ENCODE measurements around the gene ZP2. TPM values are rescaled to one million over a fixed set of nuclear protein-coding genes. Genes with fewer than 3 reads are reported as not detected.

Gene ZP2
- total RNA-seq, 1 experiment from 2014 or later, result not detected

- ChIA-PET POLR2A (no interaction called here), CTCF (no interaction called here), RAD21 (ENCODE audit: low non-redundant PET in 1 of 2, low total read pairs in 2 of 2, uncharacterized antibody in 2 of 2, unreplicated experiment in 2 of 2) (no interaction called here)
- no peaks in the 10 kb centered on the region for H3K9me3 ChIP-seq (ENCODE audit: control insufficient read depth in 1 of 2, insufficient read depth in 1 of 2, low read depth in 1 of 2, low read length in 2 of 2)
- DNase-seq (ENCODE audit: low read depth, low spot score) (no peak), ATAC-seq (no peak)
- intact Hi-C loops (cut with micrococcal nuclease), result no loop called here
- no peak overlapping the region for H3K4me3 ChIP-seq (replicated peaks in 1 of 2; ENCODE audit: low read depth in 1 of 2, low read length in 2 of 2)
- BruUV-seq (replicated peaks), result no TSS peak
- H3K9ac ChIP-seq (ENCODE audit: low read length), result no peak overlapping the region
- no peaks in the 10 kb centered on the region for H3K79me2 ChIP-seq (ENCODE audit: insufficient read depth, low read length)
- no peak overlapping the region for H3K27ac ChIP-seq (ENCODE audit: low read depth, low read length)
- no peaks in the 10 kb centered on the region for H3K9me2 ChIP-seq (ENCODE audit: insufficient read depth)
- no peak overlapping the region for H2AFZ ChIP-seq (ENCODE audit: low read depth, low read length, poor library complexity, severe bottlenecking)
- H3K4me1 ChIP-seq (ENCODE audit: control insufficient read depth in 1 of 2, insufficient read depth in 2 of 2, low read length in 2 of 2), result 0 out of 4 replicates have a peak, but pooled peaks cover 0 to 2% of the 10 kb centered on the region in 2 experiments
- H3K36me3 ChIP-seq (ENCODE audit: control insufficient read depth in 1 of 2, insufficient read depth in 2 of 2, low read length in 2 of 2), result no peaks in the 10 kb centered on the region
- H4K20me1 ChIP-seq (ENCODE audit: insufficient read depth), result no peaks in the 10 kb centered on the region
- H3K27me3 ChIP-seq (ENCODE audit: insufficient read depth, low read length), result peaks cover 8% of the 10 kb centered on the region; the same call in 1 of the 2 replicates
- no peak overlapping the region for H3K4me2 ChIP-seq (ENCODE audit: low read length)
- TF ChIP-seq REST (IDR thresholded peaks at IDR 0.05; ENCODE audit: low read depth) (no peak), JUND (IDR thresholded peaks at IDR 0.05) (no peak), SIN3A (IDR thresholded peaks at IDR 0.05; ENCODE audit: low read depth) (no peak)
Measured at GRCh38 chr16:21206550-21206949, 4.8 kb downstream of the ZP2 start.

GRCh38 chr16:21205303-21205702 is 6.1 kb downstream of the ZP2 start:
- H3K4me2 ChIP-seq (ENCODE audit: low read length), result no peak overlapping the region
- RAD21 ChIA-PET (ENCODE audit: low non-redundant PET in 1 of 2, low total read pairs in 2 of 2, uncharacterized antibody in 2 of 2, unreplicated experiment in 2 of 2), result no interaction called here
- BruUV-seq (replicated peaks), result no TSS peak
- H3K36me3 ChIP-seq (ENCODE audit: control insufficient read depth in 1 of 2, insufficient read depth in 2 of 2, low read length in 2 of 2), result no peaks in the 10 kb centered on the region
- peaks cover 8% of the 10 kb centered on the region; the same call in 1 of the 2 replicates for H3K27me3 ChIP-seq (ENCODE audit: insufficient read depth, low read length)
- intact Hi-C loops (cut with micrococcal nuclease), result no loop called here
- H3K79me2 ChIP-seq (ENCODE audit: insufficient read depth, low read length), result no peaks in the 10 kb centered on the region
- H3K9me3 ChIP-seq (ENCODE audit: control insufficient read depth in 1 of 2, insufficient read depth in 1 of 2, low read depth in 1 of 2, low read length in 2 of 2), result no peaks in the 10 kb centered on the region
- CTCF ChIA-PET, result interaction anchor here (0.6 kb wide), 1 partner anchor 17 kb away, joined by 3 read pairs; no protein-coding TSS in a partner anchor
- no peak for TF ChIP-seq MAX (IDR thresholded peaks at IDR 0.05)
- 0 out of 4 replicates have a peak, but pooled peaks cover 0 to 2% of the 10 kb centered on the region in 2 experiments for H3K4me1 ChIP-seq (ENCODE audit: control insufficient read depth in 1 of 2, insufficient read depth in 2 of 2, low read length in 2 of 2)
- H3K4me3 ChIP-seq (replicated peaks in 1 of 2; ENCODE audit: low read depth in 1 of 2, low read length in 2 of 2), result no peak overlapping the region
- H3K27ac ChIP-seq (ENCODE audit: low read depth, low read length), result no peak overlapping the region
- H3K9me2 ChIP-seq (ENCODE audit: insufficient read depth), result no peaks in the 10 kb centered on the region
- H2AFZ ChIP-seq (ENCODE audit: low read depth, low read length, poor library complexity, severe bottlenecking), result no peak overlapping the region
- no peaks in the 10 kb centered on the region for H4K20me1 ChIP-seq (ENCODE audit: insufficient read depth)
- ATAC-seq (no peak), DNase-seq (ENCODE audit: low read depth, low spot score) (no peak)
- H3K9ac ChIP-seq (ENCODE audit: low read length), result no peak overlapping the region
- POLR2A ChIA-PET, result no interaction called here

Measured in HCT116 (cell line).